A549 (cell line): ENCODE data around the gene METRNL. TPM values are rescaled to one million over a fixed set of nuclear protein-coding genes. Genes with fewer than 3 reads are reported as not detected.

Experiments used
- ATAC-seq, 2 experiments: fragments of 200-7000 bp in 1 of 2; fragments of >200 bp in 1 of 2; cut with Nextera tagmentation in 1 of 2; cut with Tn5 transposase in 1 of 2; 3 replicates each; pipeline versions ENCODE4 v1.8.0 to v1.9.1; 2018 to 2020; ENCODE audit warnings: mild to moderate bottlenecking in 1 of 2, moderate library complexity in 1 of 2
- CTCF ChIA-PET: fragments of 300-600 bp; sonication (Branson Sonifier 250); formaldehyde crosslinking; extraction: SDS; loops from one replicate; lab custom pipeline; 2021; ENCODE audit warnings: antibody characterized with exemption, inconsistent platforms; lab: Yijun Ruan, JAX
- POLR2A ChIA-PET: fragments of 350-600 bp; formaldehyde crosslinking; extraction: SDS; loops from one replicate; lab custom pipeline; 2021; ENCODE audit warnings: antibody characterized with exemption, inconsistent platforms; lab: Yijun Ruan, JAX
- DNase-seq, 2 experiments: peaks; one replicate each; pipeline versions ENCODE4 v3.0.0 to v3.0.0-alpha.2; 2011 to 2016; ENCODE audit warnings: low read depth in 1 of 2, low spot score in 1 of 2
- FAIRE-seq: peaks from 2 replicates; lab custom pipeline; 2011; peaks lifted over from hg19 to GRCh38; lab: Jason Lieb, UNC
- H3K27ac ChIP-seq, 2 experiments: fragments of >200 bp; sonication (Bioruptor Twin); formaldehyde crosslinking; 3 replicates each; pipeline ENCODE4 v1.5.1; 2016 to 2017
- H3K4me1 ChIP-seq: fragments of >200 bp; sonication (Bioruptor Twin); formaldehyde crosslinking; 3 replicates; pipeline ENCODE4 v1.6.1; 2016
- H3K4me2 ChIP-seq: fragments of >200 bp; sonication (Bioruptor Twin); formaldehyde crosslinking; 3 replicates; pipeline ENCODE4 v1.6.1; 2016
- H3K4me3 ChIP-seq: fragments of >200 bp; sonication (Bioruptor Twin); formaldehyde crosslinking; 3 replicates; pipeline ENCODE4 v1.5.1; 2016
- H3K9me3 ChIP-seq: fragments of >200 bp; sonication (Bioruptor Twin); formaldehyde crosslinking; 3 replicates; pipeline ENCODE4 v1.6.1; 2016
- BHLHE40 ChIP-seq: IDR thresholded peaks from 2 replicates; pipeline ENCODE4 v1.6.1; 2012; ENCODE audit warnings: low read depth, low read length, inconsistent platforms
- CHD2 ChIP-seq: fragments of 150-350 bp; IDR thresholded peaks from 2 replicates; pipeline ENCODE4 v1.6.1; 2014; ENCODE audit warnings: low read length; ENCODE audit not compliant: partially characterized antibody
- ESRRA ChIP-seq: fragments of 150-350 bp; IDR thresholded peaks from 2 replicates; pipeline ENCODE4 v1.6.1; 2014; ENCODE audit warnings: mild to moderate bottlenecking, low read length, borderline replicate concordance
- FOSB ChIP-seq: fragments of 250-450 bp; sonication (Bioruptor Pico); IDR thresholded peaks from 2 replicates; pipeline ENCODE4 v1.5.0; 2020; ENCODE audit warnings: mild to moderate bottlenecking, moderate library complexity
- FOSL2 ChIP-seq, 2 experiments: fragments of 450-650 bp in 1 of 2; fragments of >200 bp in 1 of 2; sonication (Bioruptor Twin) in 1 of 2; formaldehyde crosslinking; IDR thresholded peaks; 2 replicates each; pipeline versions ENCODE4 v1.5.0 to v1.6.1; 2016 to 2020; ENCODE audit warnings: mild to moderate bottlenecking in 1 of 2, moderate library complexity in 1 of 2
- FOXS1 ChIP-seq: fragments of 250-450 bp; sonication (Bioruptor Pico); IDR thresholded peaks from 2 replicates; pipeline ENCODE4 v1.5.0; 2020; ENCODE audit warnings: mild to moderate bottlenecking, moderate library complexity
- HEYL ChIP-seq: fragments of 250-450 bp; sonication (Bioruptor Pico); IDR thresholded peaks from 2 replicates; pipeline ENCODE4 v1.8.0; 2021; ENCODE audit warnings: mild to moderate bottlenecking, moderate library complexity
- JUN ChIP-seq, 2 experiments: fragments of >200 bp; sonication (Bioruptor Twin); formaldehyde crosslinking; IDR thresholded peaks; 2 replicates in 1 of 2; 3 replicates in 1 of 2; pipeline ENCODE4 v1.6.1; 2016 to 2017
- KDM1A ChIP-seq: fragments of 200-600 bp; sonication (generic); IDR thresholded peaks from 2 replicates; pipeline ENCODE4 v1.6.1; 2016; ENCODE audit warnings: low read depth, mild to moderate bottlenecking
- MAFK ChIP-seq: fragments of 450-650 bp; IDR thresholded peaks from 2 replicates; pipeline ENCODE4 v1.6.1; 2014; ENCODE audit not compliant: partially characterized antibody
- MAX ChIP-seq: IDR thresholded peaks from 2 replicates; pipeline ENCODE4 v1.6.1; 2012
- NR3C1 ChIP-seq: fragments of >200 bp; sonication (Bioruptor Twin); formaldehyde crosslinking; IDR thresholded peaks from 3 replicates; pipeline ENCODE4 v1.6.1; 2017
- PBX3 ChIP-seq: IDR thresholded peaks from 2 replicates; pipeline ENCODE4 v1.6.1; 2012
- POLR2AphosphoS2 ChIP-seq: conservative IDR thresholded peaks from 2 replicates; pipeline ENCODE4 v1.6.1; 2012; ENCODE audit warnings: low read length, improper control_type of control experiment, inconsistent platforms
- SMC3 ChIP-seq: fragments of >200 bp; sonication (Bioruptor Twin); formaldehyde crosslinking; IDR thresholded peaks from 3 replicates; pipeline ENCODE4 v1.6.1; 2018; ENCODE audit warnings: inconsistent platforms
- SREBF2 ChIP-seq: fragments of 450-650 bp; IDR thresholded peaks from 2 replicates; pipeline ENCODE4 v1.6.1; 2014; ENCODE audit warnings: mild to moderate bottlenecking, moderate library complexity
- TFCP2L1 ChIP-seq: fragments of 250-450 bp; sonication (Bioruptor Pico); IDR thresholded peaks from 2 replicates; pipeline ENCODE4 v1.5.0; 2021; ENCODE audit warnings: mild to moderate bottlenecking
- ZFP36 ChIP-seq: fragments of 450-650 bp; IDR thresholded peaks from 2 replicates; pipeline ENCODE4 v1.6.1; 2014; ENCODE audit warnings: borderline replicate concordance; ENCODE audit not compliant: partially characterized antibody
- ZNF302 ChIP-seq: fragments of 250-450 bp; sonication (Bioruptor Pico); IDR thresholded peaks from 2 replicates; pipeline ENCODE4 v1.9.0; 2021; ENCODE audit warnings: inconsistent platforms, mild to moderate bottlenecking, moderate library complexity
- ZSCAN20 ChIP-seq: fragments of 250-450 bp; sonication (Bioruptor Pico); IDR thresholded peaks from 2 replicates; pipeline ENCODE4 v1.8.0; 2022; ENCODE audit warnings: mild to moderate bottlenecking, moderate library complexity
- WGBS: methylation state at CpG from one replicate; pipeline ENCODE4 v1.1.6; 2017; ENCODE audit errors: missing lambda C conversion rate; 5-methylcytosine and 5-hydroxymethylcytosine counted together
- polyA plus RNA-seq, 4 experiments: library from polyadenylated mRNA; depleted of rRNA in 3 of 4; stranded (reverse); fragments of >200 nt; fragmentation: RNase III in 1 of 4; extraction: RNeasy Plus Mini Kit Qiagen cat#74134 plus additional on column Dnase treatment in 1 of 4; gene quantifications; 2 replicates in 3 of 4; 3 replicates in 1 of 4; pipeline ENCODE4 v1.2.3, GENCODE V29; 2011 to 2017

METRNL gene
- polyA plus RNA-seq, 2 of the 4 experiments (the other 2 are of a cell fraction): 1.7 to 6.4 TPM

GRCh38 chr17:83061586-83061985, 17.8 kb upstream of the METRNL start:
- H3K4me3 ChIP-seq: no peak overlapping the region
- ChIA-PET CTCF (interaction anchor here (0.8 to 5.1 kb wide), 2 partner anchors 16 to 61 kb away, joined by 3 to 31 read pairs; no protein-coding TSS in a partner anchor), POLR2A (no interaction called here)
- no peaks in the 10 kb centered on the region; the same call in 2 of the 3 replicates for H3K4me1 ChIP-seq
- WGBS: 70% methylated on average over 8 of the region's 8 CpGs
- TF ChIP-seq POLR2AphosphoS2: no peak
- no peak for TF ChIP-seq PBX3
- no peak for TF ChIP-seq ZNF302 (CRISPR knock-in tag)
- TF ChIP-seq TFCP2L1 (CRISPR knock-in tag): no peak
- TF ChIP-seq FOSB (CRISPR knock-in tag): no peak
- no peak for TF ChIP-seq JUN (IDR thresholded peaks at IDR 0.05)
- TF ChIP-seq ZFP36: no peak
- TF ChIP-seq SMC3: no peak
- no peak for TF ChIP-seq ZSCAN20 (CRISPR knock-in tag)
- TF ChIP-seq MAFK: no peak
- TF ChIP-seq CHD2: no peak
- TF ChIP-seq BHLHE40: no peak
- TF ChIP-seq SREBF2: no peak
- ATAC-seq (no peak), DNase-seq (no peak), FAIRE-seq (no peak)
- no peak overlapping the region for H3K4me2 ChIP-seq
- no peaks in the 10 kb centered on the region for H3K9me3 ChIP-seq
- H3K27ac ChIP-seq: no peak overlapping the region

- H3K27ac ChIP-seq: no peak overlapping the region
- no peaks in the 10 kb centered on the region for H3K4me1 ChIP-seq
- FAIRE-seq: no peak
- no peak for TF ChIP-seq FOSL2 (IDR thresholded peaks at IDR 0.05)
- no peak for TF ChIP-seq FOSL2 (CRISPR knock-in tag; IDR thresholded peaks at IDR 0.05)
- no peak for TF ChIP-seq MAX
- TF ChIP-seq NR3C1: no peak
- TF ChIP-seq HEYL: no peak
- no peak for TF ChIP-seq BHLHE40
- TF ChIP-seq, all 56 proteins: peak for 0
- ChIA-PET POLR2A (no interaction called here), CTCF (interaction anchor here (0.8 to 5.1 kb wide), 2 partner anchors 15 to 61 kb away, joined by 3 to 31 read pairs; no protein-coding TSS in a partner anchor)
- Histone ChIP-seq H3K4me3 (no peak overlapping the region), H3K9me3 (no peaks in the 10 kb centered on the region), H3K4me2 (no peak overlapping the region)
- WGBS: 70% methylated on average over 19 of the region's 24 CpGs
- peak in 1 of 2 experiments; percentile 10; a peak in 1 of 6 replicates for ATAC-seq
- DNase-seq: no peak
These were observed 17.2 kb upstream of the METRNL start for GRCh38 chr17:83062011-83062817.

GRCh38 chr17:83062818-83063671, 16.4 kb upstream of the METRNL start:
- no peak for DNase-seq
- H3K9me3 ChIP-seq: no peaks in the 10 kb centered on the region
- TF ChIP-seq HEYL: no peak
- no peak for TF ChIP-seq KDM1A
- no peak for TF ChIP-seq ZNF302 (CRISPR knock-in tag)
- no peak for TF ChIP-seq ESRRA
- TF ChIP-seq FOXS1 (CRISPR knock-in tag): no peak
- ChIA-PET POLR2A (no interaction called here), CTCF (interaction anchor here (1.2 to 5.1 kb wide), 3 partner anchors 10 to 59 kb away, joined by 3 to 31 read pairs (median 6); no protein-coding TSS in a partner anchor)
- no peak overlapping the region for H3K4me2 ChIP-seq
- H3K27ac ChIP-seq: no peak overlapping the region
- no peak for FAIRE-seq
- H3K4me3 ChIP-seq: no peak overlapping the region
- peak in 1 of 2 experiments; percentile 10; a peak in 2 of 6 replicates for ATAC-seq
- no peaks in the 10 kb centered on the region for H3K4me1 ChIP-seq
- 82% methylated on average over 28 of the region's 30 CpGs for WGBS
